Gastrocnemius medialis (tissue), 4 donors: ENCODE results near the gene PTPRF.

Source experiments
- CTCF ChIP-seq, 5 experiments: fragments of 450-650 bp in 3 of 5; fragments of 200-600 bp in 2 of 5; sonication (generic) in 2 of 5; IDR thresholded peaks in 4 of 5; conservative IDR thresholded peaks in 1 of 5; 1 replicate in 4 of 5; 2 replicates in 1 of 5; pipeline ENCODE4 v1.5.1; 2016 to 2019; ENCODE audit warnings: antibody characterized with exemption in 5 of 5, mild to moderate bottlenecking in 3 of 5, moderate library complexity in 3 of 5
- POLR2A ChIP-seq, 2 donors: fragments of 450-650 bp; IDR thresholded peaks; one replicate each; pipeline ENCODE4 v1.6.1; 2017; ENCODE audit warnings: antibody characterized with exemption in 2 of 2, mild to moderate bottlenecking in 2 of 2, moderate library complexity in 2 of 2

DNA sequence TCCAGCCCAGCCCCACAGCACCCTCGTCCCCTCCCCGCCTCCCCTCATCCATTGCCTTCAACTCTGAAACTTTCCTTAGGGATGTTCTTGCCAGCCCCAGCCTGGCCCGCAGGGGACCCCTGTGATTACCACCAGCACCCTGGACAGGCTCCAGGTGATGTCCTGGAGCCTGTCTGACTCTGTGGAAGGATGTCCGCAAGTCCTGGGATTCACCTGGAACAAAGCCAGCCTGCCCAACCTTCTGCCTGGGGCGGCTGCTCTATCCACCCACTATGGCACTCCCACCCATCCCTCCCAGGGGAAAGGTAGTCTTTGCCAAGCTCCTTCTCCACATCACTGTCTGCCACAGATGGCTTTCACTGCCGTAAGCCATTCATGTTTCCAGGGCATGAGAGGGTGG, 24.4 kb upstream of the PTPRF start:
- no peak for TF ChIP-seq CTCF (IDR thresholded peaks at IDR 0.05 in 4 of 5, conservative IDR thresholded peaks at IDR 0.05 in 1 of 5)
- no peak for TF ChIP-seq POLR2A (IDR thresholded peaks at IDR 0.05)
